ENCODE results near the gene LPIN1. TPM values are rescaled to one million over a fixed set of nuclear protein-coding genes. Genes with fewer than 3 reads are reported as not detected.

Gene LPIN1
- total and polyA plus RNA-seq, 2 of the 8 experiments (the other 6 are each of a cell fraction or from before 2014, with no cell fraction given), result 4.3 to 9.8 TPM

DNA sequence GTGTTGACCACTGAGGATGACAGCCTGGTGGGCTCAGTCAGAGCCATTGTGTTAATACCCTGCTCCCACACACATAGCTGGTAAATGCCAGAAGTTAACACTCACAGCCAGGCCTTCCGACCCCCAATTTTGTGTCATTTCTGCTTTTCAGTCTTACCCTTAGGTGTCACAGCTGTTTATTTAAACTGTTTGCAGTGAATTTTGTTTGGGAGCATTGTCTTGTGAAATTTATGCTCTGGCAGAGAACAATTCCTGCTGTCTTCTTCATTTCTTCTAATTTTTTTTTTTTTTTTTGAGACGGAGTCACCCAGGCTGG lies 8.2 kb downstream of the LPIN1 start:
- H2BK15ac ChIP-seq (ENCODE audit: low read length), result no peak overlapping the region
- ChIA-PET CTCF (ENCODE audit: partially characterized antibody) (interaction anchor here (1.0 to 4.0 kb wide), 6 partner anchors 10 to 72 kb away, joined by 3 to 24 read pairs (median 4); no protein-coding TSS in a partner anchor), POLR2A (ENCODE audit: partially characterized antibody) (no interaction called here)
- H4K8ac ChIP-seq (ENCODE audit: extremely low read depth, insufficient read depth, low read length), result no peak overlapping the region
- H3K23me2 ChIP-seq (ENCODE audit: low read depth, low read length), result no peaks in the 10 kb centered on the region
- no peaks in the 10 kb centered on the region for H3K27me3 ChIP-seq (replicated peaks in 1 of 4; ENCODE audit: control insufficient read depth in 3 of 4, extremely low read depth in 1 of 4, insufficient read depth in 3 of 4, low read length in 3 of 4)
- H3K27ac ChIP-seq (ENCODE audit: low read depth, low read length), result no peak overlapping the region
- no peak overlapping the region for H3K23ac ChIP-seq (ENCODE audit: insufficient read length)
- no peak overlapping the region for H3K56ac ChIP-seq (replicated peaks; ENCODE audit: insufficient read length, low read depth, low read length)
- H3K18ac ChIP-seq (ENCODE audit: extremely low read depth, low read length), result no peak overlapping the region
- H3K79me2 ChIP-seq (ENCODE audit: control insufficient read depth in 1 of 2, insufficient read depth in 2 of 2, low read length in 2 of 2), result peaks cover 0 to 3% of the 10 kb centered on the region in 2 experiments; a peak in 2 of 4 replicates
- WGBS, 2 experiments (ENCODE audit: extremely low coverage in 1 of 2, insufficient coverage in 1 of 2, insufficient read length in 1 of 2, insufficient replicate concordance in 2 of 2, low coverage in 1 of 2, low lambda C conversion rate in 2 of 2, missing lambda C conversion rate in 1 of 2), result 93% methylated on average over 2 of the region's 2 CpGs; no CpG with 5 or more reads in 1 of the 2 experiments
- no peak overlapping the region for H3K9ac ChIP-seq (replicated peaks in 1 of 4; ENCODE audit: extremely low read depth in 1 of 4, low read depth in 3 of 4, low read length in 3 of 4)
- H2BK20ac ChIP-seq (ENCODE audit: low read length), result no peak overlapping the region
- no peak overlapping the region for H2AK5ac ChIP-seq (ENCODE audit: low read depth, low read length)
- H3K36me3 ChIP-seq (ENCODE audit: control insufficient read depth in 2 of 4, insufficient read depth in 4 of 4, low read length in 3 of 4), result 0 out of 8 replicates have a peak, but pooled peaks cover 0 to 3% (median 0%) of the 10 kb centered on the region in 4 experiments
- FAIRE-seq (no peak), DNase-seq (ENCODE audit: low read depth in 1 of 2, low spot score in 2 of 2) (no peak)
- H3K4ac ChIP-seq (replicated peaks; ENCODE audit: insufficient read length, low read depth, low read length), result no peak overlapping the region
- H3K4me1 ChIP-seq (replicated peaks in 1 of 4; ENCODE audit: control insufficient read depth in 3 of 4, insufficient read depth in 4 of 4, low read length in 3 of 4), result peaks cover 0 to 9% (median under 1%) of the 10 kb centered on the region in 4 experiments; a peak in 4 of 7 replicates
- H4K5ac ChIP-seq (ENCODE audit: insufficient read length, low read depth, low read length), result no peak overlapping the region
- H2BK12ac ChIP-seq (ENCODE audit: low read depth, low read length), result no peak overlapping the region
- H3K9me3 ChIP-seq (ENCODE audit: insufficient read depth in 2 of 2, low read depth in 1 of 2, low read length in 1 of 2), result peaks cover 0 to 5% of the 10 kb centered on the region in 2 experiments; a peak in 1 of 4 replicates
- no peak overlapping the region for H2BK5ac ChIP-seq (ENCODE audit: low read depth, low read length)
- no peak for TF ChIP-seq PHF8 (conservative IDR thresholded peaks at IDR 0.05; ENCODE audit: low read depth, low read length)
- no peak for TF ChIP-seq GTF2F1 (IDR thresholded peaks at IDR 0.05; ENCODE audit: borderline replicate concordance, low read depth, low read length)
- no peak for TF ChIP-seq MAFK (IDR thresholded peaks at IDR 0.05; ENCODE audit: low read depth, low read length)
- no peak for TF ChIP-seq FOSL1 (IDR thresholded peaks at IDR 0.05; ENCODE audit: insufficient read depth, low read depth, low read length)
- no peak for TF ChIP-seq SP2 (IDR thresholded peaks at IDR 0.05; ENCODE audit: low read length)
- no peak for TF ChIP-seq HDAC6 (IDR thresholded peaks at IDR 0.05; ENCODE audit: low read depth, low read length)
- no peak for TF ChIP-seq SIRT6 (IDR thresholded peaks at IDR 0.05; ENCODE audit: low read length)
- no peak overlapping the region for H4K91ac ChIP-seq (replicated peaks; ENCODE audit: insufficient read length, low read length)
- H2AFZ ChIP-seq (ENCODE audit: low read length), result no peak overlapping the region
- no peak overlapping the region for H3K14ac ChIP-seq (ENCODE audit: insufficient read length)
- peaks cover 2% of the 10 kb centered on the region; the same call in 1 of the 2 replicates for H3K79me1 ChIP-seq (ENCODE audit: low read depth, low read length)
- no peak overlapping the region for H3K4me3 ChIP-seq (ENCODE audit: extremely low read depth in 1 of 4, insufficient read depth in 2 of 4, low read depth in 3 of 4, low read length in 4 of 4)
- no peak overlapping the region for H3K4me2 ChIP-seq (ENCODE audit: insufficient read depth in 1 of 2, low read depth in 2 of 2, low read length in 2 of 2)
- H4K20me1 ChIP-seq (replicated peaks in 1 of 2; ENCODE audit: control insufficient read depth in 1 of 2, insufficient read depth in 2 of 2, low read length in 2 of 2), result peaks cover 0 to 2% of the 10 kb centered on the region in 2 experiments
- H2BK120ac ChIP-seq (replicated peaks; ENCODE audit: low read depth, low read length), result no peak overlapping the region

All from H1 (cell line).